Natural killer cell (primary cell): ENCODE data around the gene OSTM1. TPM values are rescaled to one million over a fixed set of nuclear protein-coding genes. Genes with fewer than 3 reads are reported as not detected.

Experiments used
- ATAC-seq, 3 donors: fragments of 150-1000 bp in 2 of 3; fragments of 200-7000 bp in 1 of 3; cut with Tn5 transposase; 1 replicate in 1 of 3; 2 replicates in 2 of 3; pipeline ENCODE4 v1.10.0; 2021; ENCODE audit warnings: mild to moderate bottlenecking in 2 of 3, moderate library complexity in 2 of 3
- DNase-seq, 2 donors: peaks; one replicate each; pipeline versions ENCODE4 v3.0.0 to v3.0.0-alpha.2; 2013 to 2021; ENCODE audit warnings: mixed read lengths in 1 of 2
- H3K27ac ChIP-seq: one replicate; pipeline ENCODE4 v1.5.1; 2013; ENCODE audit warnings: mild to moderate bottlenecking, low read length
- H3K27me3 ChIP-seq: one replicate; pipeline ENCODE4 v1.6.1; 2013; ENCODE audit warnings: low read length; ENCODE audit not compliant: control insufficient read depth, insufficient read depth
- H3K36me3 ChIP-seq: one replicate; pipeline ENCODE4 v1.6.1; 2013; ENCODE audit warnings: low read length; ENCODE audit not compliant: control insufficient read depth, insufficient read depth
- H3K4me1 ChIP-seq: one replicate; pipeline ENCODE4 v1.6.1; 2013; ENCODE audit warnings: low read length; ENCODE audit not compliant: control insufficient read depth, insufficient read depth
- H3K4me3 ChIP-seq: one replicate; pipeline ENCODE4 v1.5.1; 2013; ENCODE audit warnings: low read length
- H3K9me3 ChIP-seq: one replicate; pipeline ENCODE4 v1.6.1; 2013; ENCODE audit warnings: low read length; ENCODE audit not compliant: control insufficient read depth, insufficient read depth
- H3K27ac Mint-ChIP-seq, 2 donors: one replicate each; pipeline ENCODE4 v1.8.0; 2022; ENCODE audit warnings: mild to moderate bottlenecking in 2 of 2, mixed read lengths in 2 of 2, moderate library complexity in 1 of 2
- H3K27me3 Mint-ChIP-seq, 2 donors: one replicate each; pipeline ENCODE4 v1.8.0; 2022; ENCODE audit warnings: low read depth in 2 of 2, mixed read lengths in 2 of 2
- H3K36me3 Mint-ChIP-seq: one replicate; pipeline ENCODE4 v1.8.0; 2022; ENCODE audit warnings: mixed read lengths
- H3K4me1 Mint-ChIP-seq, 2 donors: one replicate each; pipeline ENCODE4 v1.8.0; 2022; ENCODE audit warnings: mixed read lengths in 2 of 2
- H3K4me3 Mint-ChIP-seq: one replicate; pipeline ENCODE4 v1.8.0; 2022; ENCODE audit warnings: mild to moderate bottlenecking, moderate library complexity, mixed read lengths
- H3K9me3 Mint-ChIP-seq, 2 donors: one replicate each; pipeline ENCODE4 v1.8.0; 2022; ENCODE audit warnings: mixed read lengths in 2 of 2
- CTCF ChIP-seq: fragments of 200-600 bp; IDR thresholded peaks from one replicate; pipeline ENCODE4 v1.8.0; 2022; ENCODE audit warnings: antibody characterized with exemption
- WGBS: methylation state at CpG from one replicate; pipeline ENCODE4 v1.1.7; 2013; ENCODE audit warnings: missing lambda C conversion rate; ENCODE audit not compliant: insufficient coverage; 5-methylcytosine and 5-hydroxymethylcytosine counted together
- intact Hi-C: fragments of 100-400 bp; cut with micrococcal nuclease; formaldehyde crosslinking; loops from one replicate; pipeline ENCODE4 v1.14.2; 2022
- total RNA-seq, 4 donors: library from RNA; stranded (reverse); fragments of 120-200 nt in 1 of 4; gene quantifications; one replicate each; pipeline versions ENCODE4 v1.2.3 to v1.2.4, GENCODE V29; 2013 to 2022

OSTM1 gene
- total RNA-seq, 3 donors from 2014 or later (not counting 1 experiment from before 2014, with no cell fraction given), result 39.2 to 56.9 (median 49.1) TPM

GRCh38 chr6:108005961-108006360 is 68.6 kb downstream of the OSTM1 start:
- peaks cover 3% of the 10 kb centered on the region for H3K9me3 ChIP-seq
- intact Hi-C loops, result no loop called here
- Mint-ChIP-seq H3K36me3 (peaks cover 8% of the 10 kb centered on the region), H3K27ac (no peak overlapping the region), H3K9me3 (peaks cover 0 to 4% of the 10 kb centered on the region in 2 donors), H3K4me1 (no peaks in the 10 kb centered on the region), H3K4me3 (no peak overlapping the region), H3K27me3 (peaks cover 0 to 9% of the 10 kb centered on the region in 2 donors)
- H3K4me3 ChIP-seq, result no peak overlapping the region
- 91% methylated on average over 2 of the region's 3 CpGs for WGBS
- TF ChIP-seq CTCF, result no peak
- H3K4me1 ChIP-seq, result no peaks in the 10 kb centered on the region
- no peaks in the 10 kb centered on the region for H3K27me3 ChIP-seq
- DNase-seq, result no peak
- H3K27ac ChIP-seq, result no peak overlapping the region
- ATAC-seq, result no peak
- no peaks in the 10 kb centered on the region for H3K36me3 ChIP-seq

- peaks cover 0 to 4% of the 10 kb centered on the region in 2 donors for H3K9me3 Mint-ChIP-seq
- 93% methylated on average over 15 of the region's 15 CpGs for WGBS
These were observed 69.7 kb downstream of the OSTM1 start for GRCh38 chr6:108004861-108005260.

GRCh38 chr6:108002365-108003221 is 71.9 kb downstream of the OSTM1 start:
- no peaks in the 10 kb centered on the region for H3K4me1 Mint-ChIP-seq

More at GRCh38 chr6:108004861-108005260, 69.7 kb downstream of the OSTM1 start:
- Mint-ChIP-seq H3K27me3 (peaks cover 0 to 9% of the 10 kb centered on the region in 2 donors), H3K36me3 (peaks cover 8% of the 10 kb centered on the region), H3K4me3 (no peak overlapping the region), H3K27ac (no peak overlapping the region), H3K4me1 (no peaks in the 10 kb centered on the region)
- no peaks in the 10 kb centered on the region for H3K36me3 ChIP-seq
- intact Hi-C loops, result no loop called here
- H3K4me1 ChIP-seq, result no peaks in the 10 kb centered on the region
- no peak overlapping the region for H3K27ac ChIP-seq
- H3K4me3 ChIP-seq, result no peak overlapping the region
- ATAC-seq (no peak), DNase-seq (no peak)
- no peaks in the 10 kb centered on the region for H3K27me3 ChIP-seq
- peaks cover 3% of the 10 kb centered on the region for H3K9me3 ChIP-seq
- TF ChIP-seq CTCF, result no peak

More at GRCh38 chr6:108002365-108003221, 71.9 kb downstream of the OSTM1 start:
- Histone ChIP-seq H3K9me3 (no peaks in the 10 kb centered on the region), H3K36me3 (no peaks in the 10 kb centered on the region), H3K4me1 (no peaks in the 10 kb centered on the region), H3K27ac (no peak overlapping the region), H3K4me3 (no peak overlapping the region), H3K27me3 (no peaks in the 10 kb centered on the region)
- ATAC-seq (no peak), DNase-seq (no peak)
- Mint-ChIP-seq H3K27me3 (peaks cover 0 to 6% of the 10 kb centered on the region in 2 donors), H3K36me3 (no peaks in the 10 kb centered on the region), H3K27ac (no peak overlapping the region), H3K9me3 (no peaks in the 10 kb centered on the region), H3K4me3 (no peak overlapping the region)
- WGBS, result 79% methylated on average over 8 of the region's 9 CpGs
- intact Hi-C loops, result no loop called here
- no peak for TF ChIP-seq CTCF
